ENCODE measurements around the gene SORT1. TPM values are rescaled to one million over a fixed set of nuclear protein-coding genes. Genes with fewer than 3 reads are reported as not detected.
A peak's percentile ranks its signal among the peaks of the same experiment; 100 is the strongest.

SORT1 gene
- total and polyA plus RNA-seq, 2 of the 13 experiments (the other 11 are each of a cell fraction or from before 2014, with no cell fraction given): 32.4 to 93.0 TPM

DNA sequence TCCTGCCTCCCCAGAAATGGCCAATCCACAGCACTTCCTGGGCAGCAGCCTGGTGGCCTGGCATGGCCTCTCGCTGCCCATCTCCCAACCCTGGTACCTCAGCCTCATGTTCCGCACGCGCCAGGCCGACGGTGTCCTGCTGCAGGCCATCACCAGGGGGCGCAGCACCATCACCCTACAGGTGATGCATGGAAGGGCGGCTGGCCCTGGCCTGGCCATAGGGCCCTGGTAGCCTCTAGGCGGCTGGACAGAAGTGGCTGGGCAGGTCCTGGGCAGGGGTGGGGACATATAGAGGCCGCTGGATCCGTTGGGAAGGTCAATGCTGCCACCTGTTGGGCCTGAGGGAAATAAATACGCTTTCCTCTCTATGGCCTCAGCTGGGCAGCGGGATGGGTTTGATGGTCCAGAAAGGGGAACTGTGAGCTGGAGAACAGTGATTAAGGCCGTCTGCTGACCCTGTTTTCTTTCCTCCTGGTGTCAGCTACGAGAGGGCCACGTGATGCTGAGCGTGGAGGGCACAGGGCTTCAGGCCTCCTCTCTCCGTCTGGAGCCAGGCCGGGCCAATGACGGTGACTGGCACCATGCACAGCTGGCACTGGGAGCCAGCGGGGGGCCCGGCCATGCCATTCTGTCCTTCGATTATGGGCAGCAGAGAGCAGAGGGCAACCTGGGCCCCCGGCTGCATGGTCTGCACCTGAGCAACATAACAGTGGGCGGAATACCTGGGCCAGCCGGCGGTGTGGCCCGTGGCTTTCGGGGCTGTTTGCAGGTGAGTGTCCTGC, 133.9 kb downstream of the SORT1 start (continued):
- TF ChIP-seq MATR3 (CRISPR knock-in tag; IDR thresholded peaks at IDR 0.05): no peak
- no peak for TF ChIP-seq ZBTB43 (CRISPR knock-in tag; conservative IDR thresholded peaks at IDR 0.05)
- TF ChIP-seq RAD51 (IDR thresholded peaks at IDR 0.05; ENCODE audit: borderline replicate concordance): no peak
- TF ChIP-seq ARNT2 (CRISPR knock-in tag; IDR thresholded peaks at IDR 0.05; ENCODE audit: low read depth): peak; percentile 90
- TF ChIP-seq ARID3A (IDR thresholded peaks at IDR 0.05; ENCODE audit: low read depth, low read length): peak; percentile 75; the same call in 1 of the 2 replicates
- TF ChIP-seq ZNF160 (CRISPR knock-in tag; IDR thresholded peaks at IDR 0.05): no peak; the same call in 1 of the 2 replicates
- TF ChIP-seq TOPORS (CRISPR knock-in tag; IDR thresholded peaks at IDR 0.05): peak; percentile 86
- peak; percentile 61; the same call in 1 of the 2 replicates for TF ChIP-seq NFYC (CRISPR knock-in tag; IDR thresholded peaks at IDR 0.05)
- TF ChIP-seq TFDP2 (CRISPR knock-in tag; IDR thresholded peaks at IDR 0.05): peak; percentile 60; the same call in 1 of the 2 replicates
- no peak for TF ChIP-seq MTF2 (CRISPR knock-in tag; IDR thresholded peaks at IDR 0.05; ENCODE audit: borderline replicate concordance)
- TF ChIP-seq RELA (CRISPR knock-in tag; IDR thresholded peaks at IDR 0.05): peak; percentile 87; the same call in 1 of the 2 replicates
- no peak for TF ChIP-seq RFX1 (IDR thresholded peaks at IDR 0.05)
- no peak for TF ChIP-seq KLF15 (CRISPR knock-in tag; IDR thresholded peaks at IDR 0.05; ENCODE audit: borderline replicate concordance)
- no peak for TF ChIP-seq USF2 (IDR thresholded peaks at IDR 0.05; ENCODE audit: low read depth, low read length)
- no peak for TF ChIP-seq USF2 (CRISPR knock-in tag; IDR thresholded peaks at IDR 0.05; ENCODE audit: borderline replicate concordance)
- TF ChIP-seq ATF1 (CRISPR knock-in tag; IDR thresholded peaks at IDR 0.05): no peak
- peak; percentile 78 for TF ChIP-seq ELF3 (CRISPR knock-in tag; IDR thresholded peaks at IDR 0.05)
- TF ChIP-seq ONECUT2 (CRISPR knock-in tag; IDR thresholded peaks at IDR 0.05): no peak
- no peak for TF ChIP-seq ZFAT (CRISPR knock-in tag; conservative IDR thresholded peaks at IDR 0.05)
- no peak for TF ChIP-seq ZNF576 (CRISPR knock-in tag; IDR thresholded peaks at IDR 0.05)
- peak; percentile 89 for TF ChIP-seq BORCS8-MEF2B (CRISPR knock-in tag; IDR thresholded peaks at IDR 0.05)
- TF ChIP-seq DNMT1 (CRISPR knock-in tag; IDR thresholded peaks at IDR 0.05): peak; percentile 96; the same call in 1 of the 2 replicates
- TF ChIP-seq SETDB1 (CRISPR knock-in tag; IDR thresholded peaks at IDR 0.05; ENCODE audit: borderline replicate concordance): no peak
- no peak for TF ChIP-seq LBX2 (CRISPR knock-in tag; IDR thresholded peaks at IDR 0.05; ENCODE audit: borderline replicate concordance)
